Measurements from ENCODE around the gene TSPAN9. TPM values are rescaled to one million over a fixed set of nuclear protein-coding genes. Genes with fewer than 3 reads are reported as not detected.

The TSPAN9 gene
- total and polyA plus RNA-seq, 2 donors from 2014 or later = 62.4 to 81.6 TPM

- Histone ChIP-seq H3K9me3 (ENCODE audit: control insufficient read depth in 2 of 3, insufficient read depth in 1 of 3, low read length in 3 of 3) (no peaks in the 10 kb centered on the region), H3K9ac (ENCODE audit: low read length in 3 of 3) (no peak overlapping the region), H3K27me3 (ENCODE audit: control insufficient read depth, insufficient read depth, low read length) (no peaks in the 10 kb centered on the region), H3K27ac (ENCODE audit: low read depth in 2 of 2, low read length in 2 of 2) (no peak overlapping the region), H3K4me3 (ENCODE audit: low read length in 3 of 3) (no peak overlapping the region), H3K4me1 (ENCODE audit: control insufficient read depth in 2 of 3, insufficient read depth in 2 of 3, low read depth in 1 of 3, low read length in 3 of 3) (peaks cover 0 to 13% (median 0%) of the 10 kb centered on the region in 3 donors), H3K36me3 (ENCODE audit: control insufficient read depth in 2 of 3, insufficient read depth in 3 of 3, low read length in 3 of 3) (no peaks in the 10 kb centered on the region)
- no peak for TF ChIP-seq CTCF (IDR thresholded peaks at IDR 0.05; ENCODE audit: borderline replicate concordance, extremely low read depth, insufficient read depth)
- peak in 1 of 5 donors; percentile 50 for DNase-seq
- FAIRE-seq = no peak
- intact Hi-C loops (cut with DNase I) = no loop called here
Observed at GRCh38 chr12:3294481-3294911, 217.3 kb downstream of the TSPAN9 start.

GRCh38 chr12:3295225-3295624 lies 218.0 kb downstream of the TSPAN9 start:
- intact Hi-C loops (cut with DNase I) = no loop called here
- FAIRE-seq = no peak

GRCh38 chr12:3295646-3296408 lies 218.6 kb downstream of the TSPAN9 start:
- intact Hi-C loops (cut with DNase I) = no loop called here
- Histone ChIP-seq H3K4me1 (ENCODE audit: control insufficient read depth in 2 of 3, insufficient read depth in 2 of 3, low read depth in 1 of 3, low read length in 3 of 3) (peaks cover 0 to 20% (median 0%) of the 10 kb centered on the region in 3 donors), H3K36me3 (ENCODE audit: control insufficient read depth in 2 of 3, insufficient read depth in 3 of 3, low read length in 3 of 3) (no peaks in the 10 kb centered on the region), H3K27me3 (ENCODE audit: control insufficient read depth, insufficient read depth, low read length) (no peaks in the 10 kb centered on the region), H3K4me3 (ENCODE audit: low read length in 3 of 3) (no peak overlapping the region), H3K27ac (ENCODE audit: low read depth in 2 of 2, low read length in 2 of 2) (no peak overlapping the region), H3K9ac (ENCODE audit: low read length in 3 of 3) (no peak overlapping the region), H3K9me3 (ENCODE audit: control insufficient read depth in 2 of 3, insufficient read depth in 1 of 3, low read length in 3 of 3) (no peaks in the 10 kb centered on the region)
- no peak for DNase-seq
- no peak for FAIRE-seq
- no peak for TF ChIP-seq CTCF (IDR thresholded peaks at IDR 0.05; ENCODE audit: borderline replicate concordance, extremely low read depth, insufficient read depth)

More at GRCh38 chr12:3295225-3295624, 218.0 kb downstream of the TSPAN9 start:
- no peaks in the 10 kb centered on the region for H3K27me3 ChIP-seq (ENCODE audit: control insufficient read depth, insufficient read depth, low read length)
- no peaks in the 10 kb centered on the region for H3K36me3 ChIP-seq (ENCODE audit: control insufficient read depth in 2 of 3, insufficient read depth in 3 of 3, low read length in 3 of 3)
- no peak overlapping the region for H3K9ac ChIP-seq (ENCODE audit: low read length in 3 of 3)
- TF ChIP-seq CTCF (IDR thresholded peaks at IDR 0.05; ENCODE audit: borderline replicate concordance, extremely low read depth, insufficient read depth) = no peak
- no peak overlapping the region for H3K27ac ChIP-seq (ENCODE audit: low read depth in 2 of 2, low read length in 2 of 2)
- H3K9me3 ChIP-seq (ENCODE audit: control insufficient read depth in 2 of 3, insufficient read depth in 1 of 3, low read length in 3 of 3) = no peaks in the 10 kb centered on the region
- DNase-seq = no peak
- peaks cover 0 to 18% (median 0%) of the 10 kb centered on the region in 3 donors for H3K4me1 ChIP-seq (ENCODE audit: control insufficient read depth in 2 of 3, insufficient read depth in 2 of 3, low read depth in 1 of 3, low read length in 3 of 3)
- H3K4me3 ChIP-seq (ENCODE audit: low read length in 3 of 3) = no peak overlapping the region
